Activated T-cell treated with anti-CD3 and anti-CD28 coated beads, Interleukin-2, amount 50 U/mL, for 4 hours (primary cell): ENCODE measurements around the gene PDGFD. TPM values are rescaled to one million over a fixed set of nuclear protein-coding genes. Genes with fewer than 3 reads are reported as not detected.

Source experiments
- ATAC-seq, 2 donors: fragments of 200-7000 bp; cut with Tn5 transposase; one replicate each; pipeline ENCODE4 v1.10.0; 2021
- DNase-seq: peaks from one replicate; pipeline ENCODE4 v3.0.0-alpha.2; 2020
- H3K27me3 Mint-ChIP-seq: one replicate; pipeline ENCODE4 v1.8.0; 2021; ENCODE audit warnings: low read depth, mixed read lengths
- H3K36me3 Mint-ChIP-seq: one replicate; pipeline ENCODE4 v1.8.0; 2022; ENCODE audit warnings: mixed read lengths; ENCODE audit not compliant: insufficient read depth
- H3K4me1 Mint-ChIP-seq: one replicate; pipeline ENCODE4 v1.8.0; 2021; ENCODE audit warnings: low read depth, mixed read lengths
- H3K4me3 Mint-ChIP-seq: one replicate; pipeline ENCODE4 v1.8.0; 2021; ENCODE audit warnings: mild to moderate bottlenecking, moderate library complexity, mixed read lengths
- H3K9me3 Mint-ChIP-seq: one replicate; pipeline ENCODE4 v1.8.0; 2021; ENCODE audit warnings: mixed read lengths
- total RNA-seq, 3 donors: library from RNA; stranded (reverse); gene quantifications; one replicate each; pipeline ENCODE4 v1.2.1, GENCODE V29; 2021

PDGFD gene
- total RNA-seq, 3 donors from 2014 or later, result 0.05 to 0.16 (median 0.10) TPM

DNA sequence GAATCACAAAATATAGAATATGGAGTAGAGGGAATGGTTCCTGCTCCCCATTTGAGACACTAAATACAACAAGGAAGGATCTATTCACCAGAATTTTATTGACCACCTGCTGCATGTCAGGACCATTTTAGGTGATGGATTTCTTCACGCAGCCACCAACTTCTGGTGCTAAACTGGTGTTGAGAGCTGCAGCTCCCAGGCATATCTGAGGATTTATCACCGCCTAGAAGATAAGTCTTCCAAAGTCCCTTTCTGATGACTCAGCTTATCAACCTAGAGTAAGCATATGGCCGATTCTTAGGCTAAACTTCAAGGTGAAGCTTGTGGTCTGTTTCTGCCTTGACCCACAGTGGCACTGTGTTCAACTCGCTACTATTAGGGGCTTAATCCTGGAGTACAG lies 120.8 kb downstream of the PDGFD start:
- no peaks in the 10 kb centered on the region for H3K36me3 Mint-ChIP-seq
- ATAC-seq (no peak), DNase-seq (no peak)
- no peak overlapping the region for H3K4me3 Mint-ChIP-seq
- no peaks in the 10 kb centered on the region for H3K4me1 Mint-ChIP-seq
- H3K9me3 Mint-ChIP-seq, result no peaks in the 10 kb centered on the region
- no peaks in the 10 kb centered on the region for H3K27me3 Mint-ChIP-seq

DNA sequence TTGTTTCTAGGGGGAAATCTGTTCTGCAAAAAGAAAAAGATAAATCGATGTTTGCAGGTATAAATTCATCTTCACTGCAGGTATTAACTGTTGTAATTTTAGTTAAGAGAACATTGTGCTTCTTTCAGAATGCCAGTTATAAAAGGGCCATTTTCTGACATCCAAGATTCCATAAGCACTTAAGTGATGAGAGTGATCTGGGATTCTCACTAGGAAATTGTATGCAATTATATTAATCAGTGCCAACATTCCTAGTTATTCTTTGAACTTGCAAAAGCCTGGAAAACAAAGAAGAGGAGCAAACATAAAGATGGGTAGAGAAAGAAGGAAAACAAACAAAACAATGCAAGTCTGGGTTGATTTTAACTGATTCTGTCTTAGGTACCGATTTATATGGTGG lies 122.2 kb downstream of the PDGFD start:
- H3K36me3 Mint-ChIP-seq, result no peaks in the 10 kb centered on the region
- ATAC-seq (no peak), DNase-seq (no peak)
- H3K27me3 Mint-ChIP-seq, result no peaks in the 10 kb centered on the region
- no peak overlapping the region for H3K4me3 Mint-ChIP-seq
- H3K9me3 Mint-ChIP-seq, result no peaks in the 10 kb centered on the region
- no peaks in the 10 kb centered on the region for H3K4me1 Mint-ChIP-seq

DNA sequence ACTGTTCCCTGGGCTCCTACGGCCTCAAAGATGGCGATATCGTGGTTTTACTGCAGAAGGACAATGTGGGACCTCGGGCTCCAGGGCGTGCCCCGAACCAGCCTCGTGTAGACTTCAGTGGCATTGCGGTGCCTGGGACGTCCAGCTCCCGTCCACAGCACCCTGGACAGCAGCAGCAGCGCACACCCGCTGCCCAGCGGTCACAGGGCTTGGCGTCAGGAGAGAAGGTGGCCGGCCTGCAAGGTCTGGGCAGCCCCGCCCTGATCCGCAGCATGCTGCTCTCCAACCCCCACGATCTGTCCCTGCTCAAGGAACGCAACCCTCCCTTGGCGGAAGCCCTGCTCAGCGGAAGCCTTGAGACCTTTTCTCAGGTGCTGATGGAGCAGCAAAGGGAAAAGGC lies 127.0 kb downstream of the PDGFD start:
- H3K4me1 Mint-ChIP-seq, result no peaks in the 10 kb centered on the region
- H3K36me3 Mint-ChIP-seq, result no peaks in the 10 kb centered on the region
- H3K9me3 Mint-ChIP-seq, result no peaks in the 10 kb centered on the region
- H3K27me3 Mint-ChIP-seq, result no peaks in the 10 kb centered on the region
- DNase-seq (no peak), ATAC-seq (no peak)
- H3K4me3 Mint-ChIP-seq, result no peak overlapping the region

DNA sequence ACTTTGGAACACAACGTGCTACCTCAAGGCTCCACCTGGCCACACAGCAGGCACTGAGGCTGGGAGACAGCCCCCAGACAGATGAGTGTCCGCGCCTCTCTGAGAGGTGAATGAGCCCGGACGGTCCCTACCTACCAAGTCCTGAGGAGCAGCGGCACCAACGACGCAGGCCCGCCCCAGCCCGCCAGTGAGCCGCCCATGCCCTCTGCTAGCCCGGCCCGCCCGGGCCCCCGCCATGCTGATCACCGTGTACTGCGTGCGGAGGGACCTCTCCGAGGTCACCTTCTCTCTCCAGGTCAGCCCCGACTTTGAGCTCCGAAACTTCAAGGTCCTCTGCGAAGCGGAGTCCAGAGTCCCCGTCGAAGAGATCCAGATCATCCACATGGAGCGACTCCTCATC lies 127.4 kb downstream of the PDGFD start, which contains the start of gene DDI1:
Gene DDI1, plus strand, starts transcription at position 53 of the 400 bp plus-strand sequence. Its CDS starts 183 bp downstream, at position 236.
- DNase-seq (no peak), ATAC-seq (no peak)
- Mint-ChIP-seq H3K4me1 (no peaks in the 10 kb centered on the region), H3K27me3 (no peaks in the 10 kb centered on the region), H3K9me3 (peaks cover 2% of the 10 kb centered on the region), H3K4me3 (no peak within 1 kb of the TSS), H3K36me3 (no peaks in the 10 kb centered on the region)

DNA sequence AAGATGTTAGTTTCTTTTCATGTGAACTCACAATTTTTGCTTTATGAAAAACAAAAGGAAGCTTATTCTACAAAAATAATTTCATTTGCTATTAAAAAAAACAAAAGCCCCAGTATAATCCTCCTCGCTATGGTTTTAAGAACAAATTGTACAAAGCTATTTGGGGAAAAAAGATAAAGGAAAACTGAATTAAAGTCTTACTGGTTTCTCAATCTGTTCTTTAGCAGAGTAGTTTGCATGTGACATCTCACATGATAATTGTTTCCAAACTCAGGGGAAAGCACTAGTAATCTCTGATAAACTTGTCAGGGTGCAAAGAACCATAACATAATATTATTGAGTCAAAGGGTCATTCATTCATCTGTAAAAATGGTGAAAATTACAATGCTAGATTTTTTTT lies 130.4 kb downstream of the PDGFD start:
- H3K36me3 Mint-ChIP-seq, result no peaks in the 10 kb centered on the region
- DNase-seq (no peak), ATAC-seq (no peak)
- H3K4me3 Mint-ChIP-seq, result no peak overlapping the region
- peaks cover 3% of the 10 kb centered on the region for H3K9me3 Mint-ChIP-seq
- no peaks in the 10 kb centered on the region for H3K27me3 Mint-ChIP-seq
- H3K4me1 Mint-ChIP-seq, result no peaks in the 10 kb centered on the region

DNA sequence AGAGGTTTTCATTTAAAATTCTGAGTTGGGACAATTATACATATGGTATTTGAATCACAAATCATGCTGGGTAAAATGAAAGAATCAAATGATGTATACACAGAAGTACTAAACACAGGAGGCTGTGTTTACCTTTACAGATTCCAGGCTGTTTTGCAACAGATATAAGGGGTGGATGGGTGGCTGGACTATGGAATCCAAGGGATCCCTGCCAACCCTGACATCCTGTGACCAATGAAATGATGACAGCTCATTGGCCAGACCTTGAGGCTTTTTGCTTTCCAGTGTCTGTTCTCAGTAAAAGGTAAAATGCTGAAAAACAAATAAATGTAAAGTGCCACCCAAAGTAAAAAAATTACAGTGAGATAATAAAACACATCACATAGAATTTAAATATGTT lies 130.8 kb downstream of the PDGFD start:
- Mint-ChIP-seq H3K4me3 (no peak overlapping the region), H3K4me1 (no peaks in the 10 kb centered on the region), H3K9me3 (peaks cover 3% of the 10 kb centered on the region), H3K27me3 (no peaks in the 10 kb centered on the region), H3K36me3 (no peaks in the 10 kb centered on the region)
- DNase-seq (no peak), ATAC-seq (no peak)

DNA sequence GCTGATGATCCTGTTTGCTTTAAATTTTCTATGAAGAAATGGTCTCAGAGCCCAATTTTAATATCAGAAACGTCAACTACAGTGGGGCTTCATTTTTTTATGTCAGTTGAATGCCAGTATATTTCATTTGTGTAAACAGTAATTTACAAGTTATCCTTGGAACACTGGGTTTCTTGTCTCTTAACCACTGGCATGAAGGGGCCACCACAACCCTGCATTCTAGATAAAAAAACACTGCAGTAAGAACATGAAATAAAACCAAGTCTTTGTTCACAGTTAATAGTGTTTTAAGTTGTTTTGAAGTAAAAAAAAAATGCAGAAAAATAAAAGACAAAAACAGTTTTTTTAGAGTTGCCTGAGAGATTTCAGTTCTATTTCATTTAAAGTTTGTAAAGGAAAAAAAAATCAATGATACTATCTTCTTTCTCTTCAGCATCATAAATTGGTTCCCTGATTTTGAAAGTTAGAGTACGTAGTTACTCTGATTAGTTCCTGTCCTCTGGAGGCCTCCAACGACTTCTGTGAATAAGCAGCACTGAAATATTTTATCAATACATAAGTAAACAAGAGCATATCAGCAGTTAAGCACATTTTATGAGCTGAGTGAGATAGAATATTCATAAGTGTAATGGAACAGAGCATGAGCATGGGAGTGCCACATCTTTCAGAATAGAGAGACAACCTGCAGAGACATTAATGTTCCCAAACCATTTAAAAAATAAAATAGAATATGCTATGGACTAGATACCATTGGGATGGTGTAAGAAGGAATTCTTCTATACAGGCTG lies 135.3 kb downstream of the PDGFD start:
- H3K9me3 Mint-ChIP-seq, result peaks cover 3% of the 10 kb centered on the region
- H3K36me3 Mint-ChIP-seq, result no peaks in the 10 kb centered on the region
- ATAC-seq, result no peak
- no peak overlapping the region for H3K4me3 Mint-ChIP-seq
- no peak for DNase-seq
- H3K4me1 Mint-ChIP-seq, result no peaks in the 10 kb centered on the region
- H3K27me3 Mint-ChIP-seq, result no peaks in the 10 kb centered on the region

DNA sequence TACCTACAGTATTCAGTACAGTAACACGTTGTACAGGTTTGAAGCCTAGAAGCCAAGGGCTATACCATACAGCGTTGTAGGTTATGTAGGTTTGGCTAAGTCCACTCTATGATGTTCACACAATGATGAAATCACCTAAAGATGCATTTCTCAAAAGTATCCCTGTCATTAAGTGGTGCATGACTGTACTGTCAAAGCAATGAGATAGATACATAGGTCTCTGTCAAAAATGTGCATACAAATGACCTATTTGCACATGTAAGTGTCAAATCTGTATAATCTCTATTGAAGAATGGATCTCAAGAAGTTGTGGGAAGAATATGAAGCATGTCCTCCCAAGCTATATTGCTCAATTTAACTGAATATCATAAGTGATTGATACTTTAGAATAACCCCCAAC lies 139.4 kb downstream of the PDGFD start:
- no peaks in the 10 kb centered on the region for H3K9me3 Mint-ChIP-seq
- peaks cover 2% of the 10 kb centered on the region for H3K27me3 Mint-ChIP-seq
- no peaks in the 10 kb centered on the region for H3K4me1 Mint-ChIP-seq
- no peak overlapping the region for H3K4me3 Mint-ChIP-seq
- DNase-seq, result no peak
- H3K36me3 Mint-ChIP-seq, result no peaks in the 10 kb centered on the region
- no peak for ATAC-seq

DNA sequence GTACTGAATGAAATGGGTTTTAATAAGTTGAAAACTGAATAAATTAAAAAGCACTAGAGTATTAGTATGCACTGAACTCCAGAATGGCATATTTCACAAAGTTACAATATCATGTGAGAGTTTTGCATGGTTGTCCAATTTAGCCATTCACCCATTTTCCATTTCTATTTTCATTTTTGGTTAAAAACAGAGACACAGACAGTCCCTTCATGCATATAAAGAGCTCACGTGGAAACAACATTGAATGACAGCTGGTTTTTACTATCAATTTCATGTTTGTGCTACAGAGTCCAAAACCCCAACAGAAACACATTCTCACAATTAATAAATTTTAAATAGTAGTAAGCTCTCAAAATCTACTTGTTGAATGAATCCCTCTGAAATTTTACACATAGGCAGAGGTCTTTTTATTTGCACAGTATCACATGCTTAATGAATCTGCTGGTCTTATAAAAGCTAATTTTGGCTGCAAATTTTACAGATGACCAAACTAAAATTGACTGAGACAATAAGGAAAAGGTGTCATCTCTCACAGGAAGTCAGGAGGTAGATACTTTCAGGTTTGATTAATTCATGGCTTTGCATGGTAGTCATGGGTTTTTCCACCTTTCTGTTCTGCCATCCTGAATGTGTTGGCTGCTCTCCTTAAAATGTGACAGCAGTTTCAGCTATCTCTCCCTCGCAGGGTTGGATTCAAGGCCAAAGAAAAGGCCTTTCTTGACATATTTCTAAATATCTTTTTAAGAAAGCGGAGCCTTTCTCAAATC lies 148.1 kb downstream of the PDGFD start:
- no peak for DNase-seq
- Mint-ChIP-seq H3K4me3 (no peak overlapping the region), H3K4me1 (no peaks in the 10 kb centered on the region), H3K9me3 (no peaks in the 10 kb centered on the region), H3K27me3 (no peaks in the 10 kb centered on the region), H3K36me3 (no peaks in the 10 kb centered on the region)
- no peak for ATAC-seq

DNA sequence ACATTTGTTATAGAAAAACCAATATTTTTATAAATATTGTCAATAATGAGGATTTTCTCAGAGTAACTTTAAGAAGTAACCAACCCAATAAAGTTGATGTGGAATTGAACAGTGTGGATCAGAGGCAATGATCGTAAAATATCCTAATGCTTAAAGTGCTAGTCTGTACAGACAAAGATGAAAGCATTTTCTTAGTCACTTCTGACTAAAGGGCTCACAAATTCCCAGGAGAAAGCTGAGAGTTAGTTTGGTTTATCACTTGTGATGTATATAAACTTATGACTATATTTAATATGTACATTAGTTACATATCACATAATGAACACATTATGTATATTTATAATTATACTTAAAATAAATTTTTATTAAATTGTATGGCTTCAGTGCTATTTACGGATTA lies 152.9 kb downstream of the PDGFD start:
- ATAC-seq (no peak), DNase-seq (no peak)
- no peaks in the 10 kb centered on the region for H3K9me3 Mint-ChIP-seq
- H3K36me3 Mint-ChIP-seq, result no peaks in the 10 kb centered on the region
- H3K27me3 Mint-ChIP-seq, result no peaks in the 10 kb centered on the region
- no peak overlapping the region for H3K4me3 Mint-ChIP-seq
- no peaks in the 10 kb centered on the region for H3K4me1 Mint-ChIP-seq

DNA sequence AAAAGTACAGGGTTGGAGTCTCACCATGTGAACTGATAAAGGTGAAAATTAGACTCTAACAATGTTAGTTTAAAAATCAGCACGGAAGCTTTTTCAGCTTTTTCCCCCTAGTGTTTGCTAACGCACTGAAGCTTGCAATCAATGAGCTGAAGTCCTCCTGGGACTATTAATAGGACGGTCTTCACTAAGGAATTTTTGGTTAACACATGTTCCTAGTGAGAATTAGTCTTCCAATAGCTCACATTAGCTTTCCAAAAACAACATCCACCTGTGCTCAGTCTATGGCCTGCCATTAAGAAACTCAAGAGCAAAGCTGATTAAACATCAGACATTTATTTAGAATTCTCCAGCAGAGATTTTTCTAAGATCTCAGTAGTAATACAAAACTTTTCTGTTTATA lies 154.2 kb downstream of the PDGFD start:
- Mint-ChIP-seq H3K36me3 (no peaks in the 10 kb centered on the region), H3K27me3 (no peaks in the 10 kb centered on the region), H3K4me1 (no peaks in the 10 kb centered on the region), H3K4me3 (no peak overlapping the region), H3K9me3 (no peaks in the 10 kb centered on the region)
- ATAC-seq (no peak), DNase-seq (no peak)

DNA sequence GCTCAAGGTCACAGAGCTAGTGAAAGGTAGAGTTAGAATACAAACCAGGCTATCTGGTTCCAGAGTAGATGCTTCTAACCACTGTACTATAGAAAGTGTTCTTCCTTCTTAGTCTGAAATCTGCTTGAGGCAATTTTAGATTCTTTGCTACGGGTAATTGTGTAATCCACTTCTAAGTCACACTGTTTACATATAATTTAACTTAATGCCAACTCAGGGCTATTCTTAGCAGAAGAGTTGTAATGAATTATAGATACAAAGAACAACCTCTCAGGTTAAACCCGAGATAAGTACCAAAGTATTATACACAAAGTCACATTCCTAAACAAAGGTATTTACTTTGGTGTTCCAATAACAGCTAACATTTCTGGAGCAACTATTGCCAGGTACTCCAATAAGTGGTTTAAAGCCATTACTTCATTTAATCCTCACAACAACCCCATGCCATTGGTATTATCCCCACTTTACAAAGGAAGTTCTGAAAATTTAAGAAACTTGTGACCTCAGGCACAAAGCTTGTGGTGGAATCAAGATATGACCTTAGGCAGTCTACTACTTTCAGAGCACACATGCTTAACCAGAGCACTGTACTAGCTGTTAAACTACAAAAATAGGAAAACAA lies 158.6 kb downstream of the PDGFD start:
- ATAC-seq, result no peak
- no peak overlapping the region for H3K4me3 Mint-ChIP-seq
- H3K9me3 Mint-ChIP-seq, result no peaks in the 10 kb centered on the region
- no peaks in the 10 kb centered on the region for H3K36me3 Mint-ChIP-seq
- H3K4me1 Mint-ChIP-seq, result no peaks in the 10 kb centered on the region
- no peak for DNase-seq
- no peaks in the 10 kb centered on the region for H3K27me3 Mint-ChIP-seq

DNA sequence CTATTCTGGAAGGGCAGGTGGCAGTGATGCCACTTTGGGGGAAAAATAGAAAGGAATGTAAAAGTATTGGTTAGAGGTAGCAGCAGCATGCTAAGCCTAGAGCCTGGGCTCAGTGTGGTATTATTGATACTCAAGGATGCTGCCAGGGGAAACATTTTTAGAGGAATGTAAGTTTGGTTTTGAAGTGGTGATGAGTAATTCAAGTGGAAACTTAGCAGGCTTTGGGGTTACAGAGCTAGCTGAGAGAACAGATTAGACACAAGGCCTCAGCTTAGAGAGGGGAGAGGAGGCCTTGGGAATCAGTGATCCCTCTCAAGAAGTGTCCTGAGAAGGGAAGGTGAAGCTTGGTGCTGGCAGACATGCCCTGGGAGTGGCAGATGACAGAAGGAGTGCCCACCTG lies 160.5 kb downstream of the PDGFD start:
- no peaks in the 10 kb centered on the region for H3K4me1 Mint-ChIP-seq
- ATAC-seq (no peak), DNase-seq (no peak)
- no peak overlapping the region for H3K4me3 Mint-ChIP-seq
- H3K9me3 Mint-ChIP-seq, result no peaks in the 10 kb centered on the region
- no peaks in the 10 kb centered on the region for H3K36me3 Mint-ChIP-seq
- no peaks in the 10 kb centered on the region for H3K27me3 Mint-ChIP-seq

DNA sequence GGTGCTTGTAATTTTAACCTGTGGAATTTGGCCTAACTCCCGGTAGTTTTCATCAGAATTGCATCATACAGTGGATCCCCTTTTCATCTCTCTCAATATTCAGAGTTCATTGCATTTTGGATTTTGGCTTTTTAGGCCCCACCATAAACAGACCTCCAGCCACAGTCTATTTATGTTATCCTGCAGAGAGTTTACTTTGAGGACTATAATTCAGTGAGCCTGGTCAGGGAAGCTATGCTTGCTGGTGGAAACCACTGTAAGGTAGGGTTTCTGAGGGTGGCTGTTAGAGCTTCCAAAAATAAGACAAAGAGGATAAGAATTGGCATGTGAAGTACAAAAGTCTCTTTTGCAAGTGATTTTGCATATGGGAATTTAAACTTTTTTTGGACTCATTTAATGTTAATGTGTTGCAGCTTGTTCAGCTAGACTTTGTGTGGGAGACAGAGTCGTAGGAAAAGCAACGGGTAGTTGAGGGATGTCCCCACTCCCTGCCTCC lies 162.3 kb downstream of the PDGFD start:
- Mint-ChIP-seq H3K4me3 (no peak overlapping the region), H3K36me3 (no peaks in the 10 kb centered on the region), H3K9me3 (no peaks in the 10 kb centered on the region), H3K27me3 (no peaks in the 10 kb centered on the region), H3K4me1 (no peaks in the 10 kb centered on the region)
- no peak for DNase-seq
- ATAC-seq, result no peak
